Retina (tissue), 1 donor: ENCODE measurements around the gene CDH23.
A peak's percentile ranks its signal among the peaks of the same experiment; 100 is the strongest.

Source experiments
- DNase-seq: peaks from one replicate; pipeline ENCODE4 v3.0.0-alpha.2; 2016

CDH23 gene

DNA sequence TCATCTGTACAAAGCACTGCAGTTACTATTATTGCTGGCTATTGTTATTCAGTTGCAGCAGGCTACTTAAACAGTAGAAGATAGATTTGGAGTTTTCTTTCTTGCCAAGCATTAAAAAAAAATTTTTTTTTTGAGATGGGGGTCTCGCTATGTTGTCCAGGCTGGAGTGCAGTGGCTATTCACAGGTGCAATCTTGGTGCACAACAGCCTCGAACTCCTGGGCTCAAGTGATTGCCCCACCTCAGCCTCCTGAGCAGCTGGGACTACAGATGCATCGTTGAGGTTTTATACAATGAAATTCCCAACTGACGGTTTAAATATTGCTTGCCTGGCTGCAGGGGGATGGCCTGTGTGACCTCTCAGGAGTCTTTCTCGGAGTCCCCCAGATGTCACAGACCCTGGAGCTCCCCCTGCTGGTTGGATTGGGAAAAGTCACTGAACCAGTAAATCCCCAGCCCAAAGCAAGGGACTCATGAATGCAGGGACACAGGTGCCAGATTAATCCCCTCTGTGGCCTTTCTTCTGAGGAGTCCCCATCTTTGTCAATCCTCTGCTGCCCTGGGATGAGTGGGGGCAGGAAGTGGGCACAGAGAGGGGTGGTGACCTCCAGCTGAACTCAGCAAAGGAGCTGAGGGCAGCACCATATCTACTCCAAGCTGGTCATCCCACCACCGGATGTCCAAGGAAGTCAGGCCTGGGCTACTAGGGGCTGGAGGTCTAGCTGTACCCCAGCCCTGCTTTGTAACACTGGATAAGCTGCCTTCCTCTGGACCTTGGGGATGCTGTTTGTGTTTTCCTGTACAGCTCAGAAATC, 173.3 kb downstream of the CDH23 start:
- peak; percentile 84 for DNase-seq

GRCh38 chr10:71571460-71572175, 174.9 kb downstream of the CDH23 start:
- DNase-seq, result no peak

DNA sequence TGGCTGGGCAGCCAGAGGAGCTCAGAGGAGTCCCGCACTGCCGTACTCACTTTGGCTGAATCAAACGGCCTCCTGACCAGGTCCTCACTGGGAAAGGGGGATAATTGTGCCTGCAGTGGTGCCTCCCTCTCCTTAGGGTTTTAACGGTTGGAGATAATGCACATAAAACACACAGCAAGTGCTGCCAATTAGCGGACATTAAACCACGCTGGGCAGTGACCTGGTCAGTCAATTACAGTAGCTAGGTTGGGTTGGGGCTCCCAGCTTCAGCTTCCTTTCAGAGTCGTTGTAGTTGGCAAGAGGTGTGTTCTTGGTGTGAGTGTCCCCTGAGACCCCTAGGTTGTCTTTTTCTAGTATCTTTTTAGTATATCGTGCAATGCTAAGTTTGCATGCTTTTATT, 176.2 kb downstream of the CDH23 start:
- DNase-seq, result no peak

DNA sequence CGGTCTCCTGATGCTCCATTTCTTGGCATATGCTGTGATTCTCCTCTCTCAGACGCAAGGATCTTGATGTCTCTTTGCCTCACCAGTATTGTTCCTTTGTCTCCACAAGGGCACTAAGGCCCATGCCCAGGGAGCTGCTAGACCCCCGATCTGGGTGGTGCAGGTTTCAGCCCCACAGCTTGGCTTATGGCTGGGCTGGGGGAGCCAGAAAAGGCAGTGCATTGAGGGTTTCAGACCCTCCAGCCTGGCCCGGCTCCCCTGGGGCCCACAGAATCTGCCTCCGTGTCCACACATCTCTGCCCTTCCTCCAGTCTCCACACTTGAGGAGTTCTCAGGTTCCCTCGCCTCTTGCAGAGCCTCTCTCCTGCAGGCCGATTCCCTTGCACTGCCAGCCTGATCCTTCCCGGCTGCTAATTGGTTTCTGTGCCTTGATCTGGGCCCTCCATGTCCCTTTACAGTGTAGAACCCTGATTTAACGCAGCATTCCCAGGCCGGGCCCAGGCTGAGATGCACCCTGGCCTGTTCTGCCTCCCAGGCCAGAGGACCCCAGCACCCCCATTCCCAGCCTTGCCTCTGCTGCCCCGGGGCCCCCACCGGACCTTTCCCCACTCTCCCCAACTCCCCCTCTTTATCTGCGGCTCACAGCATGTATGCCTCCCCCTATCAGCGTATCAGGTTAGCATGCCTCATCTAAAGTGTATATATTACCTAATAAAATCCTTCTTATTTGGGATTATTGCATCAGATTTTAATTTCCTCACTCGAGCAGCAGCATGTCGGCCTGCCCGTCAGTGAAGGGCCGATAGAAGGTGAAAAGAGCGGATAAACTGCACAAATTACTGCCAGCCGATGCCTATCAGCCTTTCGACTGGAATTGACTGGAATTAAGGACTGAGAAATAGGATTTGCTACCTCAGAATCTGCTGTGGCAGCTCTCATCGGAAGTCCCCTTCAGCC, 177.1 kb downstream of the CDH23 start:
- DNase-seq, result no peak

GRCh38 chr10:71575451-71575850, 178.7 kb downstream of the CDH23 start:
- DNase-seq, result no peak

- DNase-seq, result no peak
Observed at GRCh38 chr10:71575934-71576801, 179.4 kb downstream of the CDH23 start.

DNA sequence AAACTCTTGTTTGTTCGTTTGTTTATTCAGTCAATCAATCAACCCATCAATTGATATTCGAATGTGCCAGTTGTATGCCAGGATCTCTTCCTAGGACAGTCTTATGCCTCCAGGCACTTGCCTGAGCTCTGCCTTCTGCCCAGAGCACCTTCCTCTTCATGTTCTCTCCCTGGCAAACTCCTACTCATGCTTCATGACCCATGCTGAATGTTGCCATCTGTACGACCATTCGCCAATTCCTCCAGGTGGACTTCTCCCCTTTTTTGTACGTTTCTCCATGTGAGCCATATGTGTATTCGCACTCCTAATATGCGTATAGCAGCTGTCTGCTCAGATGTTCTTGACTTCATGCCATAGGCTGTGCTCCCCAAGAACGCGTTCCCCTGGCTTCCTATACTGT, 180.1 kb downstream of the CDH23 start:
- DNase-seq, result no peak

GRCh38 chr10:71577345-71577744, 180.6 kb downstream of the CDH23 start:
- no peak for DNase-seq

- DNase-seq, result no peak
Observed at GRCh38 chr10:71578069-71578468, 181.3 kb downstream of the CDH23 start.

DNA sequence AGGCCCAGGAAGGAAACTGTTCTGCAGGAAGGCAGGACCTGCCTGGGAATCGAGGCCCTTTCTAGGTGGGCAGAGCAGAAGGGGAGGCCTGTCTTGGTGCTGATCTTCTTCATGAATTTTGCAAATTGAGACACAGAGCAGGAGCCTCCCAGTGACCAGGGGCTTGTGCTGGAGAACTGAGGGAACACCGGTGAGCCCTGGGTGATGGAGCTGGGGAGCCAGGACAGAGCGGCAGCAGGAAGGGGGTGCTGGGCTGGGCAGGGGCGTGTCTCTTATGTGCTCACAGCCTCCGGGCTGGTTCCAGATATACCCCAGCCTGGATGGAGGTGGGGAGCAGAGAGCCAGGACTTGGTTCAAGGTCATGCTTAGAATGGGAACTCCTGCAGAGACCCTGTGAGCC, 182.9 kb downstream of the CDH23 start:
- DNase-seq, result no peak

- DNase-seq, result no peak
Observed at GRCh38 chr10:71580415-71580814, 183.7 kb downstream of the CDH23 start.

DNA sequence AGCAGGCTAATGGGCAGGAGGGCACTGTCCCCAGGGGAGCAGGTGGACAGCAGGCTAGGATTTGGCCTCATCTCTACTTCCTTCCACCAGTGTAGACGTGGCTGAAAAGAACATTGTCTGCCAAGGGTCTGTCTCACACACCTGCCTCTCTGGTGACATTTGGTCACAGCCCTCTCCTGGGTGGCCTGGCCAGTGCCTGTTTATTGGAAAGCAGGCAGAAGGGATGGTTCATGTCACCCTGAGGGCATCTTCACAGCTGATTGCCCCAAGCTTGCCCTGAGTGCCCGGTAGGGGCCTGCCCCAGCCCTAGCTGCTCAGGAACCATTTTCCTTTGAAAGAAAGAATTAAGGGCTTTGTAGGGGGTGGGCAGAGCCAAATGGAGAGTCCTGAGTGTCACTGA, 184.2 kb downstream of the CDH23 start:
- no peak for DNase-seq

DNA sequence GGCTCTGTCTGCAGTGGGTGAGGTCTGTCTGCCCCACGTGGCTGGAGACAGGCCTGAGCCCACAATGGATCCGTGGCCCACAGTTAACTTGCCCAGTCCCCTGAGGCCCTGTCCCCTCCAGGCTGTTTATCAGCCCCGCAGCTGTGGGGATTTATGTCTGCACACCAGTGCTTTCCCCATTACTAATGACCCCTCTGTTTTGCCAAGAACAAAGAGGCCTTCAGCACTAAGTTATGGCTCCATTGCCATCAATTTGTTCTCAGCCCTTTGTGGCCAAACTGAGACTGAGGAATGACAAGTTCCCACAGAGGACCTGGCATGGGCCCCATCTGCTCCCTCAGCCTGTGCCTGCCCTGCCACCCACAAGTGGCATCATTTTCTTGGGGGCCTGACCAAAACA, 184.7 kb downstream of the CDH23 start:
- DNase-seq, result no peak

DNA sequence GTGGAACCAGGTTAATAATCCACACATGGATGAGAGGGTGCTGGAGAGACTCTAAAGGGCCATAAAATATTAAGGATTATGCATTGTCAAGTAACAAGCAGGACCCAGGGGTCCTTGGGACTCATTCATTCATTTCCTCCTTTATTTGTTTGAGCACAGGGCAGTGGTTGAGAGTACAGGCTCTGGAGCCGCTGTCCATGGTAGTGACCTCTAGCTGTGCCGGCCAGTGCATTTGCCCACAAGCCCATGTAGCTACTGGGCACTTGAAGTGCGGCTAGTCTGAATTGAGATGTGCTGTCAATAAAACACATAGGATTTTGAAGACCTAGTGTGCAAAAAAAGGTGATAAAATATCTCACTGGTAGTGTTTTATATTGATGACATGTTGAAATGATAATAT, 185.3 kb downstream of the CDH23 start:
- no peak for DNase-seq

DNA sequence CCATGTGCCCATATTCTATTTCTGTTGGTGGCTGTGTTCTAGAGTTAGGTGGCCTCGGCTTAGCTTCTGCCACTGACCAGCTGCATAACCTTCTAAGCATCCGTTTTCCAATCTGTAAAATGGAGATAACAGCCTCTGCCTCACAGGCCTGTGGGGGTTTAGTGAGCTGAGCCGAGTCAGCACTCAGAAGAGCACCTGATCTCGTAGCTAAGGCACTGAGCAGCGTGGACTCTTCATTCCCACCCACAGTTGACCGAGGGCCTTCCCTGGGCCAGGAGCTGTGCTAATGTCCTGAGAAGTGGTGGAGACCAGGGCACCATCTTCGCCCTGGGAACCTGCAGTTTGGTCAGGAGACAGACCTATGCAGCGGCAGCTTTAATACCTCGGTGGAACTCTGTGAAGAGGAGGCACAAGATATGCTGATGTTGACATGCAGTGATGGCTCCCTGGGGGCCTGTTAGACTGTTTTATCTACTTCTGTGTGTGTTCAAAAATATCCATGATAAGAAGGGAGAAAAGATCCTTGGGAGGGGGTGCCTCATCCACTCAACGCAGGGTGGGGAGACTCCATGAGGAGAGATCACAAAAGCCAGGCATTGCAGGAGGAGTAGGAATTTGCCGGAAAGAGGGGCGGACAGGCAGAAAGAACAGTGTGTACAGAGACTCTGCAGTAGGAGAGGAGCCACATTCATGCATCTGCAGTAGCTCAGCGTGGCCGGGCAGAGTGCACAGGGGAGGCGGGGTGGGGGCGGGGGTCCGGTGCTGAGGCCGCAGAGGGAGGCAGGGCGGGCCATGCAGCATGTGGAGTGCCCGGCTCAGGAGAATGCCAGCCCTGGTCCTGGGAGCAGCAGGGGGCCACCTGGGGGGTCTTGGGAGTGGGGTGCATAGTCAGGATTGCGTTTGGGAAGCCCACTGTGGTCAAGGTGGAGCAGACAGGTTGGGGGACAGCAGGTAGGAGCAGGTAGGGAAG, 186.1 kb downstream of the CDH23 start:
- DNase-seq, result no peak

- DNase-seq, result no peak
Observed at GRCh38 chr10:71584461-71584860, 187.7 kb downstream of the CDH23 start.

DNA sequence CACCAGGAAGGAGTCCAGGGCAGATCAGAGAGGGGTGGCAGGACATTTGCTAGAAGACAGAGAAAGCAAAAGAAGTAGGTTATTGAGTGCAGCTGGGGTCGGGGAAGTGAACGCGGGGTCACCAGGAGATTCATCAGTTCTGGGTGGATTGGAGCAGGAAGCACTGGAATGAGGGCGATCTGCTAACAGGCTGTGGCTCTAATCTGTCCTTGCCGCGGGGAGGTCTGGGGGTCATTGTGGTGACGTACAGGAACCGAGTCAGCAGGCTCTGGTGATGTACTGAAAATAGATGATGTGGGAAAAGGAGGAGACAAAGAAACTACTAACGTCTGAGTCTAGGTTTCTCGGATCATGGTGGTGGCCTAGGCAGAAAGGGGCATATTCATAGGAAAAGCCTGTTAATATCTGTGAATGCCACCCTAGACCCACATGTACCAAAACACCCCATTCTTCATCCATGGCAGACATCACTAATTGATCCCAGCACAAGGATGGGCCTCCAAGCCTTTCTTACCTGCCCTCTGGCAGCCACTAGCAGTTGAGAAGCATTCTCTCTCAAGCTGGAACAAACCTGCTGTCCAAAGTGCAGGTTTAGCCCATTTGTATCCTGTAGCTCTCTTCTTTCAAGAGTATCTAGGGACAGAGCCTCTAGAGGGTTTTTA, 188.3 kb downstream of the CDH23 start:
- DNase-seq, result no peak

GRCh38 chr10:71585564-71586290, 189.0 kb downstream of the CDH23 start:
- DNase-seq, result no peak

- no peak for DNase-seq
Observed at GRCh38 chr10:71587941-71588573, 191.3 kb downstream of the CDH23 start.
